Stomach (tissue), 4 donors: ENCODE measurements around the gene NPHP4.

Experiments
- CTCF ChIP-seq, 7 experiments: fragments of 450-650 bp in 4 of 7; fragments of 200-600 bp in 3 of 7; sonication (generic) in 3 of 7; IDR thresholded peaks; one replicate each; pipeline ENCODE4 v1.5.1; 2016 to 2019; ENCODE audit warnings: antibody characterized with exemption in 7 of 7, control low read depth in 2 of 7, mild to moderate bottlenecking in 1 of 7
- EP300 ChIP-seq: sonication (generic); formaldehyde crosslinking; IDR thresholded peaks from one replicate; pipeline ENCODE4 v1.6.1; 2017; ENCODE audit warnings: antibody characterized with exemption

- TF ChIP-seq CTCF (IDR thresholded peaks at IDR 0.05) (no peak), EP300 (no peak)
These were observed 11.6 kb upstream of the NPHP4 start for GRCh38 chr1:6003568-6004411.
